ENCODE measurements around the gene KMO.

Gene KMO

DNA sequence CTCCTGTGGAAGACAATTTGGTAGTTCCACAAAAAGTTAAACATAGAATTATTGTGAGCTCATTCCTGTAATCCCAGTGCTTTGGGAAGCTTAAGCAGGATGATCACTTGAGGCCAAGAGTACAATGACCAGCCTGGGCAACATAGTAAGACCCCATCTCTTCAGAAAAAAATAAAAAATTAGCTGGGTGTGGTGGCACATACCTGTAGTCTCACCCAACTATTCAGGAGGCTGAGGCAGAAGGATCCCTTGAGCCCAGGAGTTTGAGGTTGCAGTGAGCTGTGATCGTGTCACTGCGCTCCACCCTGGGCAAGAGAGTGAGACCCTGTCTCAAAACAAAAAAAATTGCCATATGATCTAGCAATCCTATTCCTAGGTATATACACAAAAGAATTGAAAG lies 112.1 kb downstream of the KMO start:
- TF ChIP-seq SIN3A (IDR thresholded peaks at IDR 0.05; ENCODE audit: borderline replicate concordance, insufficient read depth, low read length), result no peak

DNA sequence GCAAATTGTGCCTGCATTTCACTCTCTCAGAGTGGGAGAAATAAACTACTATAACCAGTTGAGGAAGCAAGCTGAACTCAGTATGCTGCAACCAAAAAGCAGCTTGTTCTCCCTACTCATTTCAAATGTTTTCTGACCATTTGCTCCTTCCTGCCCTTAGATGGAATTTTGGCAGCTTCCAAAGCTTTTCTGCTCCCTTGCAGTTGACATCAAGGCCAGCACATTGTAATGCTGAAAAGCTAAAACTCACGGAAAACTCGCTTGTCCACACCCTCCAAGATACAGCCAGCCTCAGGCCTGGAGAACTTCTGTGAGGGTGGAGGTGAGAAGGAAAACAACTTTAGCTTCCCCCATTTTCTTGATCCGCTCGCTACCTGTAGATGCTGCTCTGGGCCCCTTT lies 113.0 kb downstream of the KMO start:
- TF ChIP-seq SIN3A (IDR thresholded peaks at IDR 0.05; ENCODE audit: borderline replicate concordance, insufficient read depth, low read length), result no peak

Measured in PFSK-1 (cell line).